Naive thymus-derived CD8-positive, alpha-beta T cell (primary cell): ENCODE data around the gene RNF220. TPM values are rescaled to one million over a fixed set of nuclear protein-coding genes. Genes with fewer than 3 reads are reported as not detected.

Source experiments
- ATAC-seq, 2 donors: fragments of 150-1000 bp; cut with Tn5 transposase in 1 of 2; sonication (Bioruptor Pico), chemical (Tn5 transposase) in 1 of 2; 1 replicate in 1 of 2; 2 replicates in 1 of 2; pipeline ENCODE4 v1.10.0; 2021; ENCODE audit warnings: mild to moderate bottlenecking in 2 of 2, moderate library complexity in 2 of 2
- POLR2A ChIA-PET: fragments of 350-600 bp; sonication (Branson Sonifier 250); formaldehyde crosslinking; loops from one replicate; lab custom pipeline; 2021; ENCODE audit warnings: antibody characterized with exemption; lab: Charles Lee
- DNase-seq, 10 donors: peaks; one replicate each; pipeline versions ENCODE4 v3.0.0 to v3.0.0-alpha.2; 2020 to 2022
- H3K27ac Mint-ChIP-seq, 10 donors: one replicate each; pipeline ENCODE4 v1.8.0; 2020 to 2022; ENCODE audit warnings: mild to moderate bottlenecking in 10 of 10, mixed read lengths in 10 of 10, moderate library complexity in 4 of 10, inconsistent platforms in 1 of 10
- H3K27me3 Mint-ChIP-seq, 5 donors: one replicate each; pipeline ENCODE4 v1.8.0; 2021 to 2022; ENCODE audit warnings: mixed read lengths in 5 of 5
- H3K36me3 Mint-ChIP-seq, 3 donors: one replicate each; pipeline ENCODE4 v1.8.0; 2020 to 2022; ENCODE audit warnings: mixed read lengths in 3 of 3, mild to moderate bottlenecking in 2 of 3, inconsistent platforms in 1 of 3
- H3K4me1 Mint-ChIP-seq, 4 donors: one replicate each; pipeline ENCODE4 v1.8.0; 2021 to 2022; ENCODE audit warnings: mixed read lengths in 4 of 4
- H3K4me3 Mint-ChIP-seq, 10 donors: one replicate each; pipeline ENCODE4 v1.8.0; 2020 to 2022; ENCODE audit warnings: mild to moderate bottlenecking in 10 of 10, mixed read lengths in 10 of 10, moderate library complexity in 6 of 10, inconsistent platforms in 1 of 10
- H3K9me3 Mint-ChIP-seq, 9 donors: one replicate each; pipeline ENCODE4 v1.8.0; 2020 to 2022; ENCODE audit warnings: mixed read lengths in 9 of 9, mild to moderate bottlenecking in 3 of 9, inconsistent platforms in 1 of 9, moderate library complexity in 1 of 9
- polyA plus RNA-seq, 3 donors: library from polyadenylated mRNA; unstranded; fragments of 300-500 nt; fragmentation: Illumina TruSeq; gene quantifications; one replicate each; pipeline ENCODE4 v1.2.3, GENCODE V29; 2021
- total RNA-seq, 8 experiments: library from RNA in 2 of 8; stranded (reverse) in 2 of 8; gene quantifications; one replicate each; pipeline ENCODE4 v1.2.3 and lab custom pipeline; 2021 to 2026

RNF220 gene
- total and polyA plus RNA-seq, 5 experiments from 2014 or later, result 62.2 to 129 (median 103) TPM

- no peak overlapping the region for H3K27ac Mint-ChIP-seq
- H3K27me3 Mint-ChIP-seq, result peaks cover 27 to 42% (median 32%) of the 10 kb centered on the region in 5 donors
- H3K4me3 Mint-ChIP-seq, result no peak overlapping the region
- peaks cover 0 to 5% (median under 1%) of the 10 kb centered on the region in 4 donors for H3K4me1 Mint-ChIP-seq
- peaks cover 0 to 10% (median 2%) of the 10 kb centered on the region in 9 donors for H3K9me3 Mint-ChIP-seq
- POLR2A ChIA-PET, result no interaction called here
- no peak for ATAC-seq
- no peak for DNase-seq
- peaks cover 0 to 4% (median 3%) of the 10 kb centered on the region in 3 donors for H3K36me3 Mint-ChIP-seq
Measured at GRCh38 chr1:44460107-44460882, 55.2 kb downstream of the RNF220 start.

GRCh38 chr1:44464361-44464760, 59.3 kb downstream of the RNF220 start:
- H3K4me1 Mint-ChIP-seq, result peaks cover 0 to 5% (median under 1%) of the 10 kb centered on the region in 4 donors
- ATAC-seq (no peak), DNase-seq (no peak)
- H3K9me3 Mint-ChIP-seq, result peaks cover 0 to 10% (median 2%) of the 10 kb centered on the region in 9 donors
- H3K4me3 Mint-ChIP-seq, result no peak overlapping the region
- POLR2A ChIA-PET, result no interaction called here
- H3K27ac Mint-ChIP-seq, result no peak overlapping the region
- peaks cover 0 to 3% (median 3%) of the 10 kb centered on the region in 3 donors for H3K36me3 Mint-ChIP-seq
- peaks cover 11 to 21% (median 15%) of the 10 kb centered on the region in 5 donors for H3K27me3 Mint-ChIP-seq

- Mint-ChIP-seq H3K36me3 (peaks cover 0 to 12% (median 3%) of the 10 kb centered on the region in 3 donors), H3K9me3 (peaks cover 0 to 21% (median 7%) of the 10 kb centered on the region in 9 donors), H3K4me3 (no peak overlapping the region), H3K4me1 (peaks cover 0 to 6% (median 2%) of the 10 kb centered on the region in 4 donors), H3K27me3 (peaks cover 7 to 25% (median 17%) of the 10 kb centered on the region in 5 donors), H3K27ac (no peak overlapping the region)
- no peak for DNase-seq
- POLR2A ChIA-PET, result no interaction called here
- no peak for ATAC-seq
Measured at GRCh38 chr1:44467566-44467965, 62.5 kb downstream of the RNF220 start.

GRCh38 chr1:44471911-44472453, 66.9 kb downstream of the RNF220 start:
- H3K27me3 Mint-ChIP-seq, result peaks cover 7 to 20% (median 12%) of the 10 kb centered on the region in 5 donors
- H3K27ac Mint-ChIP-seq, result no peak overlapping the region
- peaks cover 0 to 11% (median 6%) of the 10 kb centered on the region in 9 donors for H3K9me3 Mint-ChIP-seq
- POLR2A ChIA-PET, result no interaction called here
- H3K4me1 Mint-ChIP-seq, result peaks cover 0 to 13% (median 5%) of the 10 kb centered on the region in 4 donors
- DNase-seq, result no peak
- ATAC-seq, result no peak
- peaks cover 0 to 9% (median 0%) of the 10 kb centered on the region in 3 donors for H3K36me3 Mint-ChIP-seq
- H3K4me3 Mint-ChIP-seq, result no peak overlapping the region

GRCh38 chr1:44472620-44473525, 67.8 kb downstream of the RNF220 start:
- peak overlapping the region in 6 of 10 donors; percentile 3 to 51 (median 28) for H3K4me3 Mint-ChIP-seq
- ATAC-seq, result no peak
- no peak for DNase-seq
- H3K4me1 Mint-ChIP-seq, result peaks cover 0 to 13% (median 5%) of the 10 kb centered on the region in 4 donors
- H3K27me3 Mint-ChIP-seq, result peaks cover 7 to 20% (median 12%) of the 10 kb centered on the region in 5 donors
- peak overlapping the region in 1 of 10 donors; percentile 52 for H3K27ac Mint-ChIP-seq
- peaks cover 0 to 9% (median 0%) of the 10 kb centered on the region in 3 donors for H3K36me3 Mint-ChIP-seq
- POLR2A ChIA-PET, result no interaction called here
- peaks cover 0 to 11% (median 6%) of the 10 kb centered on the region in 9 donors for H3K9me3 Mint-ChIP-seq

- Mint-ChIP-seq H3K4me3 (no peak overlapping the region), H3K4me1 (peaks cover 0 to 13% (median 5%) of the 10 kb centered on the region in 4 donors), H3K27ac (no peak overlapping the region), H3K36me3 (peaks cover 0 to 6% (median 0%) of the 10 kb centered on the region in 3 donors), H3K27me3 (peaks cover 7 to 20% (median 12%) of the 10 kb centered on the region in 5 donors), H3K9me3 (peaks cover 0 to 7% (median 4%) of the 10 kb centered on the region in 9 donors)
- ATAC-seq (no peak), DNase-seq (no peak)
- POLR2A ChIA-PET, result no interaction called here
Measured at GRCh38 chr1:44476891-44477290, 71.8 kb downstream of the RNF220 start.

- H3K4me1 Mint-ChIP-seq, result no peaks in the 10 kb centered on the region
Measured at GRCh38 chr1:44481701-44482100, 76.6 kb downstream of the RNF220 start.

GRCh38 chr1:44483089-44483874, 78.2 kb downstream of the RNF220 start:
- no peaks in the 10 kb centered on the region for H3K4me1 Mint-ChIP-seq
- no peak overlapping the region for H3K27ac Mint-ChIP-seq
- no peaks in the 10 kb centered on the region for H3K36me3 Mint-ChIP-seq
- POLR2A ChIA-PET, result no interaction called here
- no peaks in the 10 kb centered on the region for H3K9me3 Mint-ChIP-seq
- no peak for ATAC-seq
- no peak for DNase-seq
- H3K4me3 Mint-ChIP-seq, result no peak overlapping the region
- H3K27me3 Mint-ChIP-seq, result peaks cover 3 to 37% (median 18%) of the 10 kb centered on the region in 5 donors

More at GRCh38 chr1:44481701-44482100, 76.6 kb downstream of the RNF220 start:
- DNase-seq (no peak), ATAC-seq (no peak)
- H3K36me3 Mint-ChIP-seq, result no peaks in the 10 kb centered on the region
- no peak overlapping the region for H3K27ac Mint-ChIP-seq
- no peak overlapping the region for H3K4me3 Mint-ChIP-seq
- no peaks in the 10 kb centered on the region for H3K9me3 Mint-ChIP-seq
- POLR2A ChIA-PET, result no interaction called here
- peaks cover 3 to 37% (median 18%) of the 10 kb centered on the region in 5 donors for H3K27me3 Mint-ChIP-seq

GRCh38 chr1:44484155-44484688, 79.2 kb downstream of the RNF220 start:
- Mint-ChIP-seq H3K27ac (no peak overlapping the region), H3K9me3 (no peaks in the 10 kb centered on the region), H3K36me3 (no peaks in the 10 kb centered on the region), H3K4me1 (no peaks in the 10 kb centered on the region), H3K4me3 (no peak overlapping the region), H3K27me3 (peaks cover 7 to 37% (median 22%) of the 10 kb centered on the region in 5 donors)
- POLR2A ChIA-PET, result no interaction called here
- no peak for ATAC-seq
- no peak for DNase-seq

- no peak overlapping the region for H3K4me3 Mint-ChIP-seq
- no peak for ATAC-seq
- H3K36me3 Mint-ChIP-seq, result peaks cover 0 to 1% (median 0%) of the 10 kb centered on the region in 3 donors
- no peak for DNase-seq
- peaks cover 7 to 30% (median 24%) of the 10 kb centered on the region in 5 donors for H3K27me3 Mint-ChIP-seq
- POLR2A ChIA-PET, result no interaction called here
- no peak overlapping the region for H3K27ac Mint-ChIP-seq
- H3K9me3 Mint-ChIP-seq, result peaks cover 0 to 3% (median under 1%) of the 10 kb centered on the region in 9 donors
- no peaks in the 10 kb centered on the region for H3K4me1 Mint-ChIP-seq
Measured at GRCh38 chr1:44485229-44485933, 80.3 kb downstream of the RNF220 start.

GRCh38 chr1:44485934-44486460, 80.9 kb downstream of the RNF220 start:
- POLR2A ChIA-PET, result no interaction called here
- Mint-ChIP-seq H3K36me3 (peaks cover 0 to 7% (median 0%) of the 10 kb centered on the region in 3 donors), H3K9me3 (peaks cover 0 to 9% (median 6%) of the 10 kb centered on the region in 9 donors), H3K27me3 (peaks cover 5 to 24% (median 19%) of the 10 kb centered on the region in 5 donors), H3K4me3 (no peak overlapping the region), H3K27ac (no peak overlapping the region), H3K4me1 (no peaks in the 10 kb centered on the region)
- ATAC-seq (no peak), DNase-seq (no peak)
